HEK293T (cell line): ENCODE measurements around the gene AKAP6.

Experiments
- CTCF ChIA-PET: fragments of 350-600 bp; formaldehyde crosslinking; extraction: SDS; loops from one replicate; lab custom pipeline; 2021; ENCODE audit warnings: antibody characterized with exemption, inconsistent platforms; lab: Yijun Ruan, JAX
- POLR2A ChIA-PET: fragments of 350-600 bp; formaldehyde crosslinking; extraction: SDS; loops from one replicate; lab custom pipeline; 2020; ENCODE audit warnings: antibody characterized with exemption, inconsistent platforms; lab: Yijun Ruan, JAX
- DNase-seq: peaks from one replicate; pipeline ENCODE4 v3.0.0; 2012; ENCODE audit warnings: mixed read lengths; ENCODE audit errors: extremely low spot score
- ARNT ChIP-seq: fragments of 450-650 bp; IDR thresholded peaks from 2 replicates; pipeline ENCODE4 v1.6.1; 2017; ENCODE audit warnings: mild to moderate bottlenecking
- BHLHE40 ChIP-seq: fragments of 450-650 bp; IDR thresholded peaks from 2 replicates; pipeline ENCODE4 v1.6.1; 2016; ENCODE audit warnings: mild to moderate bottlenecking, moderate library complexity, borderline replicate concordance
- CTBP1 ChIP-seq: fragments of 450-650 bp; IDR thresholded peaks from 2 replicates; pipeline ENCODE4 v1.6.1; 2016; ENCODE audit warnings: borderline replicate concordance
- ELF4 ChIP-seq: fragments of 450-650 bp; IDR thresholded peaks from 2 replicates; pipeline ENCODE4 v1.6.1; 2017; ENCODE audit warnings: antibody characterized with exemption
- FOXA1 ChIP-seq: fragments of 450-650 bp; IDR thresholded peaks from 2 replicates; pipeline ENCODE4 v1.6.1; 2016; ENCODE audit warnings: mild to moderate bottlenecking
- FOXK2 ChIP-seq: fragments of 450-650 bp; IDR thresholded peaks from 2 replicates; pipeline ENCODE4 v1.6.1; 2016; ENCODE audit warnings: mild to moderate bottlenecking
- FOXM1 ChIP-seq: fragments of 450-650 bp; IDR thresholded peaks from 2 replicates; pipeline ENCODE4 v1.6.1; 2017; ENCODE audit warnings: mild to moderate bottlenecking, borderline replicate concordance
- HDGF ChIP-seq: fragments of 450-650 bp; IDR thresholded peaks from 2 replicates; pipeline ENCODE4 v1.6.1; 2017; ENCODE audit warnings: antibody characterized with exemption, borderline replicate concordance
- L3MBTL2 ChIP-seq: fragments of 450-650 bp; conservative IDR thresholded peaks from 2 replicates; pipeline ENCODE4 v1.6.1; 2016; ENCODE audit warnings: mild to moderate bottlenecking
- LEF1 ChIP-seq: fragments of 450-650 bp; IDR thresholded peaks from 2 replicates; pipeline ENCODE4 v1.6.1; 2017; ENCODE audit warnings: mild to moderate bottlenecking, borderline replicate concordance
- NFRKB ChIP-seq: fragments of 450-650 bp; IDR thresholded peaks from 2 replicates; pipeline ENCODE4 v1.6.1; 2016; ENCODE audit warnings: mild to moderate bottlenecking, moderate library complexity
- PKNOX1 ChIP-seq: fragments of 450-650 bp; IDR thresholded peaks from 2 replicates; pipeline ENCODE4 v1.6.1; 2016
- SP1 ChIP-seq: fragments of 450-650 bp; IDR thresholded peaks from 2 replicates; pipeline ENCODE4 v1.6.1; 2017
- SUZ12 ChIP-seq: fragments of 450-650 bp; IDR thresholded peaks from 2 replicates; pipeline ENCODE4 v1.6.1; 2016; ENCODE audit warnings: mild to moderate bottlenecking
- TARDBP ChIP-seq: fragments of 450-650 bp; IDR thresholded peaks from 2 replicates; pipeline ENCODE4 v1.6.1; 2016
- ZNF384 ChIP-seq: fragments of 450-650 bp; IDR thresholded peaks from 2 replicates; pipeline ENCODE4 v1.6.1; 2016

The AKAP6 gene

GRCh38 chr14:32510815-32511214 is 181.7 kb downstream of the AKAP6 start:
- POLR2A ChIA-PET: no interaction called here
- no peak for TF ChIP-seq FOXK2
- TF ChIP-seq ZNF384: no peak
- no peak for TF ChIP-seq FOXA1
- TF ChIP-seq ELF4: no peak
- no peak for TF ChIP-seq PKNOX1
- CTCF ChIA-PET: interaction anchor here (0.9 kb wide), 1 partner anchor 570 kb away, joined by 3 read pairs; no protein-coding TSS in a partner anchor
- no peak for DNase-seq

GRCh38 chr14:32512348-32512747 is 183.2 kb downstream of the AKAP6 start:
- CTCF ChIA-PET: no interaction called here
- no peak for TF ChIP-seq ELF4
- POLR2A ChIA-PET: no interaction called here
- DNase-seq: no peak

GRCh38 chr14:32512813-32513212 is 183.7 kb downstream of the AKAP6 start:
- no peak for DNase-seq
- TF ChIP-seq SP1: no peak
- TF ChIP-seq NFRKB: no peak
- TF ChIP-seq PKNOX1: no peak
- no peak for TF ChIP-seq SUZ12
- TF ChIP-seq L3MBTL2: no peak
- no peak for TF ChIP-seq ELF4
- TF ChIP-seq CTBP1: no peak
- TF ChIP-seq LEF1: no peak
- TF ChIP-seq ARNT: no peak
- ChIA-PET POLR2A (no interaction called here), CTCF (interaction anchor here (1.1 to 1.3 kb wide), 2 partner anchors 25 to 36 kb away, joined by 3 read pairs; no protein-coding TSS in a partner anchor)

GRCh38 chr14:32513571-32514009 is 184.5 kb downstream of the AKAP6 start:
- POLR2A ChIA-PET: no interaction called here
- CTCF ChIA-PET: interaction anchor here (0.6 to 1.3 kb wide), 12 partner anchors 12 to 1026 kb away, joined by 3 to 6 read pairs (median 3); no protein-coding TSS in a partner anchor
- no peak for TF ChIP-seq ELF4
- TF ChIP-seq FOXA1: no peak
- no peak for TF ChIP-seq PKNOX1
- no peak for TF ChIP-seq HDGF
- TF ChIP-seq L3MBTL2: no peak
- TF ChIP-seq SP1: no peak
- TF ChIP-seq SUZ12: no peak
- no peak for TF ChIP-seq FOXM1
- no peak for TF ChIP-seq TARDBP
- no peak for TF ChIP-seq ZNF384
- no peak for TF ChIP-seq ARNT
- TF ChIP-seq FOXK2: no peak
- no peak for TF ChIP-seq LEF1
- no peak for TF ChIP-seq BHLHE40
- no peak for TF ChIP-seq CTBP1
- no peak for TF ChIP-seq NFRKB
- DNase-seq: no peak

- no peak for TF ChIP-seq ARNT
- CTCF ChIA-PET: interaction anchor here (0.6 to 1.0 kb wide), 8 partner anchors 11 to 593 kb away, joined by 3 to 6 read pairs (median 3); no protein-coding TSS in a partner anchor
- no peak for DNase-seq
- POLR2A ChIA-PET: no interaction called here
Observed at GRCh38 chr14:32514236-32514635, 185.1 kb downstream of the AKAP6 start.

- DNase-seq: no peak
- ChIA-PET CTCF (no interaction called here), POLR2A (no interaction called here)
- TF ChIP-seq L3MBTL2 (no peak), ELF4 (no peak), FOXK2 (no peak), TARDBP (no peak), CTBP1 (no peak), SP1 (no peak), FOXA1 (no peak), ARNT (no peak), HDGF (no peak), ZNF384 (no peak), BHLHE40 (no peak), LEF1 (no peak), FOXM1 (no peak), NFRKB (no peak)
Observed at GRCh38 chr14:32514681-32515080, 185.6 kb downstream of the AKAP6 start.

GRCh38 chr14:32524609-32525375 is 195.7 kb downstream of the AKAP6 start:
- POLR2A ChIA-PET: no interaction called here
- CTCF ChIA-PET: interaction anchor here (1.6 kb wide), 1 partner anchor 11 kb away, joined by 5 read pairs; no protein-coding TSS in a partner anchor
- DNase-seq: no peak
- no peak for TF ChIP-seq ARNT
- TF ChIP-seq FOXA1: no peak
- no peak for TF ChIP-seq FOXM1
- TF ChIP-seq BHLHE40: no peak
- no peak for TF ChIP-seq FOXK2
- TF ChIP-seq TARDBP: no peak
- no peak for TF ChIP-seq ELF4
- no peak for TF ChIP-seq SUZ12
- TF ChIP-seq ZNF384: no peak
- no peak for TF ChIP-seq NFRKB
- no peak for TF ChIP-seq CTBP1
- TF ChIP-seq LEF1: no peak
- TF ChIP-seq L3MBTL2: no peak
- TF ChIP-seq PKNOX1: no peak
